Uterus (tissue), 2 donors: ENCODE measurements around the gene ZDHHC11B.

Experiments used
- CTCF ChIP-seq, 4 experiments: fragments of 200-600 bp in 2 of 4; fragments of 450-650 bp in 2 of 4; sonication (generic) in 2 of 4; IDR thresholded peaks; one replicate each; pipeline ENCODE4 v1.5.1; 2016 to 2019; ENCODE audit warnings: antibody characterized with exemption in 4 of 4, mild to moderate bottlenecking in 2 of 4, moderate library complexity in 1 of 4
- POLR2A ChIP-seq, 2 donors: fragments of 450-650 bp; IDR thresholded peaks; one replicate each; pipeline ENCODE4 v1.6.1; 2016; ENCODE audit warnings: antibody characterized with exemption in 2 of 2, mild to moderate bottlenecking in 1 of 2, moderate library complexity in 1 of 2

DNA sequence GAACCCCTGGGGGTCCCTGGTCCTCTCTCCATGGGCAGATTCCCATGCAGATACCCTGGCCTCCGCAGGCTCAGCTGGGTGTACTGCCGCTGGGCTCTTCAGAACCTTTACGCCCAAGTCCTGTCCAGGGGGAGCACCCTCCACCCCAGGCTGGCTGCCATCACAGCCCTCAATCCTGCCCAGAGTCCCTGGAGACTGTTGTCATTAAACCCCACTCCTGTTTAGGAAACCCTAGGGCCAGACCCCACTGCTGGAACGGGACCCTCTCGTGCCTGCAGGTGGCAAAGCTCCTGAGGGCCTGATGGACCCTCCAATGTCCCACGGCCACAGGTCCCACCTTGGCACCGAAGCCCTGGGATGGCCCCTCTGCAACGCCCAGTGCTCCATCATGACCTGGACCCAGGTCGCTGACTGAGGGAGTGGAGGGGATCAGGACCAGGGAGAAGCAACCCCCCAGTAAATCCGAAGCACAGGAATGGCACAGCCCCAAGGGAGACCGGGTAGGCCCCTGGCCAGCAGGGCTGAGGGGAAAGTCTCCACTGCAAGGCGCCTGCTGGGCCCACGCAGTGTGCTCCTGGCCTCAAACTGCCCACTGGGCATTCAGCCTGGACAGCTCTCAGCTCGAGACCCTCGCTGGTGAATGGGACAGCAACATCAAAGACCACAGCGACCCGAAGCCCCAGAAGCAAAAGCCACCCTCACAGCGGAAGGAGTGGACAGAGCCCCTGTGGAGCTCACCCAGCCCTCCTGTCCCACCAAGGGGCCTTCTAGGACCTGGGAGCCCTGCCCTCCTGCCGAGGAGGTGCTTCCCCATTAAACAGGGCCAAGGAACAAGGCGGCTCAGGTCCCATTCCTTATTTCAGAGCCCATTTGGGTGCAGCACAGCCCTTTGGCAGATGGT lies 8.3 kb downstream of the ZDHHC11B start:
- TF ChIP-seq CTCF (IDR thresholded peaks at IDR 0.05): no peak
- no peak for TF ChIP-seq POLR2A (IDR thresholded peaks at IDR 0.05)
